Measurements from ENCODE around the gene BTBD2. TPM values are rescaled to one million over a fixed set of nuclear protein-coding genes. Genes with fewer than 3 reads are reported as not detected.

Gene BTBD2
- 92.3 and 95.3 TPM in 2 replicates for total RNA-seq (2021; fragmentation: NEBNext Ultra II Directional; extraction: Animal tissue kit (Norgen Biotek cat#: 25700))
- polyA plus RNA-seq (2011; rRNA removed): 91.7 and 142 TPM in 2 replicates
- 63.4 TPM for polyA plus RNA-seq (2011; cell fraction: cytosol; rRNA removed)
- polyA plus RNA-seq (2011; cell fraction: nucleus; rRNA removed): 97.0 TPM
- polyA plus RNA-seq (2012, experiment 1 of 2): 66.1 to 117 TPM (median 109 TPM) in 4 replicates
- polyA plus RNA-seq (2012, experiment 2 of 2): 90.9 TPM
- polyA plus RNA-seq (2013, experiment 1 of 2): 59.3 TPM
- 59.3 TPM for polyA plus RNA-seq (2013, experiment 2 of 2)
- 28.7 and 37.4 TPM in 2 replicates for polyA minus RNA-seq (2011; rRNA and poly(A)+ RNA removed)
- 82.9 TPM for polyA minus RNA-seq (2011; cell fraction: cytosol; rRNA and poly(A)+ RNA removed)
- polyA minus RNA-seq (2011; cell fraction: nucleus; rRNA and poly(A)+ RNA removed): 47.7 TPM
- long read RNA-seq, experiment 1, transcript BTBD2-201 (9 exons, 2,649 nt): major isoform, 44 of 112 reads
- long read RNA-seq, experiment 1, partial matches to known transcripts: 62 of 112 reads
- long read RNA-seq, experiment 1, other reads (novel, unspliced or antisense): 2 of 112 reads
- long read RNA-seq, experiment 2: 0 reads

DNA sequence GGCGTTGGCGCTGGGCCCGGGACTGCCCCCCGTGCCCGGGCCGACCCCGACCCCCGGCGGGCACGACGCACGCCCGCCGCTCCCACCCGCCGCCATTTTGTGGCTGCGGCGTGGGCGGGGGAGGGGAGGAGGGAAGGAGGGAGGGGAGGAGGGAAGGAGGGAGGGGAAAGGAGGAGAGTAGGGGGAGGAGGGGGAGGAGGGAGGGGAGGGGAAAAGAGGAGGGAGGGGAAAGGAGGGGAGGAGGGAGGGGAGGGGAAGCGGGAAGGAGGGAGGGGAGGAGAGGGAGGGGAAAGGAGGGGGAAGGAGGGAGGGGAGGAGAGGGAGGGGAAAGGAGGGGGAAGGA is at the start of gene BTBD2:
Gene BTBD2, minus strand, starts transcription at position 107 of the 343 bp plus-strand sequence. Its CDS starts 11 bp downstream, at position 96.
- Histone ChIP-seq H3K9ac (replicated peaks in 1 of 4; ENCODE audit: extremely low read depth in 1 of 4, low read depth in 3 of 4, low read length in 3 of 4) (peak within 1 kb of the TSS; percentile 49 to 85 (median 78); a peak in 6 of 7 replicates), H3K79me2 (ENCODE audit: control insufficient read depth in 1 of 2, insufficient read depth in 2 of 2, low read length in 2 of 2) (no peaks in the 10 kb centered on the region; a peak in 1 of 4 replicates), H3K56ac (replicated peaks; ENCODE audit: insufficient read length, low read depth, low read length) (no peak within 1 kb of the TSS), H3K79me1 (ENCODE audit: low read depth, low read length) (peaks cover 4% of the 10 kb centered on the region; the same call in 1 of the 2 replicates), H3K9me3 (ENCODE audit: insufficient read depth in 2 of 2, low read depth in 1 of 2, low read length in 1 of 2) (no peaks in the 10 kb centered on the region), H2BK5ac (ENCODE audit: low read depth, low read length) (peak within 1 kb of the TSS; percentile 71; the same call in 1 of the 2 replicates), H4K8ac (ENCODE audit: extremely low read depth, insufficient read depth, low read length) (peak within 1 kb of the TSS; percentile 79), H3K18ac (ENCODE audit: extremely low read depth, low read length) (no peak within 1 kb of the TSS; the same call in none of the 2 replicates), H3K4me2 (ENCODE audit: insufficient read depth in 1 of 2, low read depth in 2 of 2, low read length in 2 of 2) (peak within 1 kb of the TSS; percentile 80 to 85), H3K27me3 (replicated peaks in 1 of 4; ENCODE audit: control insufficient read depth in 3 of 4, extremely low read depth in 1 of 4, insufficient read depth in 3 of 4, low read length in 3 of 4) (no peaks in the 10 kb centered on the region), H4K91ac (replicated peaks; ENCODE audit: insufficient read length, low read length) (peak within 1 kb of the TSS; percentile 85), H4K20me1 (replicated peaks in 1 of 2; ENCODE audit: control insufficient read depth in 1 of 2, insufficient read depth in 2 of 2, low read length in 2 of 2) (peaks cover 8 to 14% of the 10 kb centered on the region in 2 experiments), H2BK20ac (ENCODE audit: low read length) (no peak within 1 kb of the TSS), H3K14ac (ENCODE audit: insufficient read length) (no peak within 1 kb of the TSS), H2BK15ac (ENCODE audit: low read length) (no peak within 1 kb of the TSS), H3K23ac (ENCODE audit: insufficient read length) (no peak within 1 kb of the TSS), H3K4ac (replicated peaks; ENCODE audit: insufficient read length, low read depth, low read length) (no peak within 1 kb of the TSS), H3K36me3 (ENCODE audit: control insufficient read depth in 2 of 4, insufficient read depth in 4 of 4, low read length in 3 of 4) (no peaks in the 10 kb centered on the region; a peak in 1 of 8 replicates), H2AFZ (ENCODE audit: low read length) (no peak within 1 kb of the TSS), H3K27ac (ENCODE audit: low read depth, low read length) (no peak within 1 kb of the TSS), H2BK120ac (replicated peaks; ENCODE audit: low read depth, low read length) (no peak within 1 kb of the TSS), H2BK12ac (ENCODE audit: low read depth, low read length) (no peak within 1 kb of the TSS; the same call in 1 of the 2 replicates), H3K4me3 (ENCODE audit: extremely low read depth in 1 of 4, insufficient read depth in 2 of 4, low read depth in 3 of 4, low read length in 4 of 4) (peak within 1 kb of the TSS; percentile 49 to 79 (median 62)), H2AK5ac (ENCODE audit: low read depth, low read length) (no peak within 1 kb of the TSS), H4K5ac (ENCODE audit: insufficient read length, low read depth, low read length) (no peak within 1 kb of the TSS), H3K4me1 (replicated peaks in 1 of 4; ENCODE audit: control insufficient read depth in 3 of 4, insufficient read depth in 4 of 4, low read length in 3 of 4) (peaks cover 0 to 15% (median 4%) of the 10 kb centered on the region in 4 experiments; a peak in 5 of 7 replicates), H3K23me2 (ENCODE audit: low read depth, low read length) (peaks cover 7% of the 10 kb centered on the region; the same call in 1 of the 2 replicates)
- ChIA-PET POLR2A (ENCODE audit: partially characterized antibody) (interaction anchor here (1.8 to 2.0 kb wide), 2 partner anchors 10 to 45 kb away, joined by 5 to 9 read pairs; no protein-coding TSS in a partner anchor), CTCF (ENCODE audit: partially characterized antibody) (no interaction called here)
- 0% methylated on average over 1 of the region's 20 CpGs; no CpG with 5 or more reads in 1 of the 2 experiments for WGBS, 2 experiments (ENCODE audit: extremely low coverage in 1 of 2, insufficient coverage in 1 of 2, insufficient read length in 1 of 2, insufficient replicate concordance in 2 of 2, low coverage in 1 of 2, low lambda C conversion rate in 2 of 2, missing lambda C conversion rate in 1 of 2)
- no peak for FAIRE-seq
- no peak for DNase-seq (ENCODE audit: low read depth in 1 of 2, low spot score in 2 of 2)
- 0 out of 2 replicates have a peak, but pooled peaks have one; percentile 51 for TF ChIP-seq YY1 (IDR thresholded peaks at IDR 0.05; ENCODE audit: low read depth, low read length)
- TF ChIP-seq EGR1 (IDR thresholded peaks at IDR 0.05; ENCODE audit: borderline replicate concordance, low read depth, low read length): 0 out of 2 replicates have a peak, but pooled peaks have one; percentile 30
- TF ChIP-seq TAF1 (IDR thresholded peaks at IDR 0.05; ENCODE audit: low read depth, low read length): peak; percentile 62; the same call in 1 of the 2 replicates
- no peak for TF ChIP-seq BACH1 (IDR thresholded peaks at IDR 0.05; ENCODE audit: low read length)
- no peak for TF ChIP-seq RAD21 (IDR thresholded peaks at IDR 0.05 in 1 of 2, conservative IDR thresholded peaks at IDR 0.05 in 1 of 2; ENCODE audit: low read depth in 2 of 2, low read length in 2 of 2)
- TF ChIP-seq TAF7 (optimal IDR thresholded peaks at IDR 0.05; ENCODE audit: borderline replicate concordance, low read depth, low read length): peak; percentile 30
